Brain microvascular endothelial cell (primary cell): ENCODE results near the gene BICDL1.
A peak's percentile ranks its signal among the peaks of the same experiment; 100 is the strongest.

Source experiments
- DNase-seq: peaks from one replicate; pipeline ENCODE4 v3.0.0-alpha.2; 2020
- H3K27ac ChIP-seq: fragments of 250-450 bp; sonication (Bioruptor Pico); 2 replicates; pipeline ENCODE4 v1.5.1; 2020; ENCODE audit warnings: mild to moderate bottlenecking, moderate library complexity
- H3K27me3 ChIP-seq: fragments of 250-450 bp; sonication (Bioruptor Pico); replicated peaks from 2 replicates; pipeline ENCODE4 v1.5.1; 2020; ENCODE audit warnings: mild to moderate bottlenecking
- H3K36me3 ChIP-seq: fragments of 250-450 bp; sonication (Bioruptor Pico); replicated peaks from 2 replicates; pipeline ENCODE4 v1.5.1; 2020; ENCODE audit warnings: mild to moderate bottlenecking
- H3K4me3 ChIP-seq: 2 replicates; pipeline ENCODE4 v1.5.1; 2011; ENCODE audit warnings: low read depth, mild to moderate bottlenecking, control low read depth, low read length, moderate library complexity
- in situ Hi-C: cut with HindIII; loops from 2 replicates; pipeline ENCODE4 v1.10.0; 2017; ENCODE audit warnings: low sequenced_read_pairs, low pct_ligation_motif_present
- TF ChIP-seq, protein P1 (sequence below): IDR thresholded peaks from 2 replicates; pipeline ENCODE4 v1.5.1; 2011; ENCODE audit warnings: low read depth, mild to moderate bottlenecking, moderate library complexity, low read length, control low read depth, inconsistent platforms; ENCODE audit errors: missing control alignments

The BICDL1 gene

DNA sequence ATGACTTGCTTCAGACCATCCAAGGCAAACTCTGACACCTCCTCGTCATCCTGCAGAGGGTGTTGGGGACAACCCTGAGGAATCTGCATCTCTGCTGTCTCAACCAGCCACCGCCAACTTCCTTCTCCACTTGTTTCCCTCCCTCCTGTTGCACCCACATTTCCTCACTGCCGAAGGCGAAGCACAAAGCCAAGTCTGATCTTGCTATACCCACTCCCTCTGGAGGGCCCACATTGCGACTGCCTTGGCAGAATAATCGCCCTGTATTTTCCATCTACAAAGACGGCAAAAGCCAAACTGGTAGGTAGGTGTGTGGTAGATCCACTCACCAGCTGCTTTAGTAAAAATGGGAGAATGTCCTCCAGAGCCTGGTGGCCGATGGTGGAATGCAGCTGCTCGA, 149.3 kb downstream of the BICDL1 start:
- no peak overlapping the region for H3K4me3 ChIP-seq
- in situ Hi-C loops, result loop anchor here (5.0 kb wide), 1 partner anchor 34 kb away; no protein-coding TSS in a partner anchor
- H3K36me3 ChIP-seq, result peaks cover 95% of the 10 kb centered on the region
- no peak for DNase-seq
- H3K27ac ChIP-seq, result no peak overlapping the region
- TF ChIP-seq, protein P1, sequence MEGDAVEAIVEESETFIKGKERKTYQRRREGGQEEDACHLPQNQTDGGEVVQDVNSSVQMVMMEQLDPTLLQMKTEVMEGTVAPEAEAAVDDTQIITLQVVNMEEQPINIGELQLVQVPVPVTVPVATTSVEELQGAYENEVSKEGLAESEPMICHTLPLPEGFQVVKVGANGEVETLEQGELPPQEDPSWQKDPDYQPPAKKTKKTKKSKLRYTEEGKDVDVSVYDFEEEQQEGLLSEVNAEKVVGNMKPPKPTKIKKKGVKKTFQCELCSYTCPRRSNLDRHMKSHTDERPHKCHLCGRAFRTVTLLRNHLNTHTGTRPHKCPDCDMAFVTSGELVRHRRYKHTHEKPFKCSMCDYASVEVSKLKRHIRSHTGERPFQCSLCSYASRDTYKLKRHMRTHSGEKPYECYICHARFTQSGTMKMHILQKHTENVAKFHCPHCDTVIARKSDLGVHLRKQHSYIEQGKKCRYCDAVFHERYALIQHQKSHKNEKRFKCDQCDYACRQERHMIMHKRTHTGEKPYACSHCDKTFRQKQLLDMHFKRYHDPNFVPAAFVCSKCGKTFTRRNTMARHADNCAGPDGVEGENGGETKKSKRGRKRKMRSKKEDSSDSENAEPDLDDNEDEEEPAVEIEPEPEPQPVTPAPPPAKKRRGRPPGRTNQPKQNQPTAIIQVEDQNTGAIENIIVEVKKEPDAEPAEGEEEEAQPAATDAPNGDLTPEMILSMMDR, result no peak
- H3K27me3 ChIP-seq, result no peaks in the 10 kb centered on the region

- Histone ChIP-seq H3K4me3 (no peak overlapping the region), H3K27me3 (no peaks in the 10 kb centered on the region), H3K27ac (no peak overlapping the region), H3K36me3 (peaks cover 94% of the 10 kb centered on the region)
- TF ChIP-seq, protein P1, result no peak
- no peak for DNase-seq
- in situ Hi-C loops, result loop anchor here (5.0 kb wide), 1 partner anchor 32 kb away; no protein-coding TSS in a partner anchor
Measured at GRCh38 chr12:120139958-120140357, 150.9 kb downstream of the BICDL1 start.

DNA sequence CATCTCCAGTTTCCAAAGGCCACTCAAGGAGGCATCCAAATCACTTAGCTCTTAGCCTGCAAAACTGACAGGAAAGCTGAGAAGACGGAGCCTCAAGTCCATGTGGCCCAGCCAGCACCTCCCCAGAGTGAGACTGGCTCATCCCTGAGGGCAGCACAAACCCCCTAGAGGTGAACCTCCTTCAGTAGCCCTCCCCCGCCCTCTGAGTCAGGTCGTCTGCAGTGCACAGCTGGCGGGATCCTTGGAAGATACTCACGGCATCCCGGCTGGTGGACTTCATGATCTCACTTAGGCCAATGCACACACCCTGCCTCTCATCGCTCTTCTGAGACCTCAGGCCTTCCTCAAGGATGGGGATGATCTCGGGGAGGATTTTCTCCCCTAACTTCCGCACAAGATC, 151.6 kb downstream of the BICDL1 start:
- peaks cover 94% of the 10 kb centered on the region for H3K36me3 ChIP-seq
- DNase-seq, result no peak
- no peak overlapping the region for H3K4me3 ChIP-seq
- H3K27me3 ChIP-seq, result no peaks in the 10 kb centered on the region
- in situ Hi-C loops, result no loop called here
- TF ChIP-seq, protein P1, result no peak
- no peak overlapping the region for H3K27ac ChIP-seq

- TF ChIP-seq, protein P1, result no peak
- in situ Hi-C loops, result no loop called here
- H3K36me3 ChIP-seq, result peaks cover 92% of the 10 kb centered on the region
- DNase-seq, result no peak
- no peak overlapping the region for H3K4me3 ChIP-seq
- no peaks in the 10 kb centered on the region for H3K27me3 ChIP-seq
- H3K27ac ChIP-seq, result no peak overlapping the region
Measured at GRCh38 chr12:120141336-120141735, 152.3 kb downstream of the BICDL1 start.

GRCh38 chr12:120142231-120142877, 153.3 kb downstream of the BICDL1 start:
- TF ChIP-seq, protein P1, result no peak
- Histone ChIP-seq H3K4me3 (no peak overlapping the region), H3K36me3 (peaks cover 92% of the 10 kb centered on the region), H3K27me3 (no peaks in the 10 kb centered on the region), H3K27ac (peak overlapping the region; percentile 78)
- in situ Hi-C loops, result no loop called here
- peak; percentile 79 for DNase-seq
